ENCODE data around the gene RARB.

GRCh38 chr3:25430287-25430934, 2.3 kb downstream of the RARB start:
- TF ChIP-seq EZH2 (IDR thresholded peaks at IDR 0.05; ENCODE audit: borderline replicate concordance, low read length) (no peak), CTCF (IDR thresholded peaks at IDR 0.05; ENCODE audit: low read length) (no peak)
